Right lobe of liver (tissue), 6 donors: Measurements from ENCODE around the gene PHIP. TPM values are rescaled to one million over a fixed set of nuclear protein-coding genes. Genes with fewer than 3 reads are reported as not detected.

Experiments used
- ATAC-seq, 4 donors: fragments of 200-7000 bp; cut with Tn5 transposase; one replicate each; pipeline ENCODE4 v1.9.1; 2020; ENCODE audit warnings: mild to moderate bottlenecking in 4 of 4, moderate library complexity in 4 of 4
- DNase-seq, 3 donors: peaks; one replicate each; pipeline ENCODE4 v3.0.0-alpha.2; 2020
- H3K27ac ChIP-seq, 3 donors: fragments of 200-600 bp; one replicate each; pipeline ENCODE4 v1.8.0; 2022
- H3K27me3 ChIP-seq, 2 donors: fragments of 200-600 bp; one replicate each; pipeline ENCODE4 v1.8.0; 2022
- H3K36me3 ChIP-seq, 4 donors: fragments of 200-600 bp; sonication (generic) in 1 of 4; one replicate each; pipeline versions ENCODE4 v1.5.1 to v1.8.0; 2017 to 2022; ENCODE audit warnings: control low read depth in 1 of 4
- H3K4me1 ChIP-seq, 4 donors: fragments of 200-600 bp; sonication (generic) in 1 of 4; one replicate each; pipeline versions ENCODE4 v1.5.1 to v1.8.0; 2017 to 2022; ENCODE audit warnings: control low read depth in 1 of 4
- H3K4me3 ChIP-seq, 3 donors: fragments of 200-600 bp; one replicate each; pipeline ENCODE4 v1.8.0; 2022
- H3K9me3 ChIP-seq, 4 donors: fragments of 200-600 bp; sonication (generic) in 1 of 4; one replicate each; pipeline versions ENCODE4 v1.5.1 to v1.8.0; 2017 to 2022; ENCODE audit warnings: control low read depth in 1 of 4
- POLR2A ChIP-seq: fragments of 450-650 bp; IDR thresholded peaks from one replicate; pipeline ENCODE4 v1.6.1; 2017; ENCODE audit warnings: antibody characterized with exemption, mild to moderate bottlenecking
- WGBS: methylation state at CpG from one replicate; pipeline ENCODE4 v1.1.6; 2018; ENCODE audit warnings: low coverage, low lambda C conversion rate; ENCODE audit not compliant: insufficient coverage; ENCODE audit errors: missing lambda C conversion rate; 5-methylcytosine and 5-hydroxymethylcytosine counted together
- intact Hi-C, 2 donors: fragments of 100-400 bp; cut with DNase I; formaldehyde crosslinking; loops; one replicate each; pipeline versions ENCODE4 v1.11.2 to v1.14.1; 2022
- long read RNA-seq: library from polyadenylated mRNA; unstranded; transcript quantifications from one replicate; pipeline ENCODE4 v2.0.0, GENCODE V29; 2019
- total RNA-seq, 6 experiments: library from RNA; depleted of rRNA in 2 of 6; stranded (reverse); fragments of >200 nt in 2 of 6; fragmentation: NEBNext Ultra II Directional in 3 of 6; extraction: Animal tissue kit (Norgen Biotek cat#: 25700) in 3 of 6; gene quantifications; one replicate each; pipeline versions ENCODE4 v1.1.0 to v1.2.4, GENCODE V29; 2016 to 2023
- TF ChIP-seq, protein P1 (sequence below), 4 donors: fragments of 200-600 bp in 3 of 4; fragments of 450-650 bp in 1 of 4; IDR thresholded peaks; one replicate each; pipeline versions ENCODE4 v1.5.1 to v1.8.0; 2016 to 2022; ENCODE audit warnings: antibody characterized with exemption in 4 of 4, mild to moderate bottlenecking in 2 of 4
- donor health status: DM: no; HTN: yes; CAD: no.
- donor health status: DM: no; HTN: no; CAD: no.
- donor health status: DM: no; HTN: no; CAD: no.
- donor health status: DM: no; HTN: yes; CAD: no.
- donor health status: DM: no; HTN: yes; CAD: no.

Gene PHIP
- 1 to 10 TPM; 5.0 to 7.8 (median 6.4) TPM for total RNA-seq
- long read RNA-seq, partial matches to known transcripts: 1 of 1 reads
- long read RNA-seq, other reads (novel, unspliced or antisense): 0 of 1 reads

DNA sequence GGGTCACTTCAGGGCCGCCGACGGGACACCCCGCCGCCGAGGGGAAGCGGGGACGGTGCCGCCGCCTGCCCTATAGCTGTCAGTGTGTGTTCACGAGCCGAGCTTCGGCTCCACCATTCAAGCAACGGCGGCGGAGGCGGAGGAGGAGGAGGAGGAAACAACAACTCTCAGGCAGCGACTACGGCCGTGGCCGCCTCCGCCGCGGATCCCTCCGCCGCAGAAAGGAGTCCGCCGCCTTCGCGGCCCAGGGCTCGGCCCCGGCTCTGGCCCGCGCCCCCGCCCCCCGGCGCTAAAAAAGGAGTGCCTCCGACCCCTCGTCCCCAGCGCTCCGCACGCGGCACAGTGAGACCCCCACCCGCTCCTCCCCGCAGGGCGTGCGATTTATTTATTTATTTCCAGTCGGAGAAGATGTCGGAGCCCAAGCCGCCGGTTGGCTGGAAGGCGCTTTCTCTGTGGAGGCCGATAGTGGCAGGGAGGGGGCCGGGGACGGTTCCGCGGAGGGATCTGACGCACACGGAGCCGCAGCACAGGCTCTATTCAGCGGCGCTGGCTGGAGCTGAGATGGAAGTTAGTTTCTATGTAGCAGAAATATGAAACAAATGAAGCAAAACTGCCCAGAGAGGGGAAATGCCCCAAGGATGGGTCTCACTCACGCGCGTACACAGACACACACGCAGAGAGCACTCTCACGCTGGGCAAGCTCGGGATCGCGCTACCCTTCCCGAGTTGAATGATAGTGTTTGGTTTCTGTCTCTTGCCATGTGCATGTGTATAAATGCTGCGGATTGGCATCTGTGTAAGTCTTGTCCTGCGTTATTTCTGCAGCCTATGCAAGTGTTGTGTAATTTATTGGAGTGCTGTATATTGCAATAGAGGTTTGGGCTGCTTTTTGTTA, at the start of gene PHIP:
Gene PHIP (minus strand): TSS at position 180 of the 895 bp plus-strand sequence. CDS start 186 bp downstream, outside the sequence.
- intact Hi-C loops: no loop called here

DNA sequence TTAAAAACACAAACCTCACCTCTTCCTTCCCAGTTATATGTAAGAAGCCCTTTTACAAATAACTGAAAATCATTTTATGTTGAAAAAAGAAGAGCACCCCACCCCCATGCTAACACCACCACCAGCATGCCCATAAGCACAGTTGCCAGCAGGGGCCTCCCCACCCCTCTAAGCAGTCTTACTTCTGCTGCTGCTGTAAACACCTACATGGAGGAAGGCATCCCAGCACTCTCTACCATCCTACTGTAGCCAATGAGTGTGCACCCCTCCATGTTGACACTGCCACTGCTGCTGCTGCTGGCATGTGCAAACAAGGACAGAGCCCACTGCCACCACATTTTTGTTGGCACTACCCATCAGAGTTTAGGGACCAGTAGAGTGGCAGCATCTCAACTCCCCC, 49.6 kb upstream of the PHIP start:
- DNase-seq (no peak), ATAC-seq (no peak)
- intact Hi-C loops: no loop called here
- Histone ChIP-seq H3K4me1 (no peaks in the 10 kb centered on the region), H3K4me3 (no peak overlapping the region), H3K27me3 (no peaks in the 10 kb centered on the region), H3K27ac (no peak overlapping the region), H3K9me3 (no peaks in the 10 kb centered on the region), H3K36me3 (no peaks in the 10 kb centered on the region)
- TF ChIP-seq POLR2A: no peak

More for the DNA sequence above, at the start of gene PHIP:
- Histone ChIP-seq H3K9me3 (no peaks in the 10 kb centered on the region), H3K36me3 (no peaks in the 10 kb centered on the region), H3K27ac (peak within 1 kb of the TSS; percentile 95 to 96 (median 96)), H3K27me3 (no peaks in the 10 kb centered on the region), H3K4me1 (peaks cover 0 to 6% (median 0%) of the 10 kb centered on the region in 4 donors), H3K4me3 (peak within 1 kb of the TSS; percentile 70 to 81 (median 78))
- ATAC-seq (peak; percentile 84 to 91 (median 90)), DNase-seq (peak; percentile 94)
- TF ChIP-seq, protein P1, sequence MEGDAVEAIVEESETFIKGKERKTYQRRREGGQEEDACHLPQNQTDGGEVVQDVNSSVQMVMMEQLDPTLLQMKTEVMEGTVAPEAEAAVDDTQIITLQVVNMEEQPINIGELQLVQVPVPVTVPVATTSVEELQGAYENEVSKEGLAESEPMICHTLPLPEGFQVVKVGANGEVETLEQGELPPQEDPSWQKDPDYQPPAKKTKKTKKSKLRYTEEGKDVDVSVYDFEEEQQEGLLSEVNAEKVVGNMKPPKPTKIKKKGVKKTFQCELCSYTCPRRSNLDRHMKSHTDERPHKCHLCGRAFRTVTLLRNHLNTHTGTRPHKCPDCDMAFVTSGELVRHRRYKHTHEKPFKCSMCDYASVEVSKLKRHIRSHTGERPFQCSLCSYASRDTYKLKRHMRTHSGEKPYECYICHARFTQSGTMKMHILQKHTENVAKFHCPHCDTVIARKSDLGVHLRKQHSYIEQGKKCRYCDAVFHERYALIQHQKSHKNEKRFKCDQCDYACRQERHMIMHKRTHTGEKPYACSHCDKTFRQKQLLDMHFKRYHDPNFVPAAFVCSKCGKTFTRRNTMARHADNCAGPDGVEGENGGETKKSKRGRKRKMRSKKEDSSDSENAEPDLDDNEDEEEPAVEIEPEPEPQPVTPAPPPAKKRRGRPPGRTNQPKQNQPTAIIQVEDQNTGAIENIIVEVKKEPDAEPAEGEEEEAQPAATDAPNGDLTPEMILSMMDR (IDR thresholded peaks at IDR 0.05): peak in 2 of 4 donors; percentile 3 to 6
- TF ChIP-seq POLR2A: peak; percentile 62
- 0% methylated on average over 30 of the region's 73 CpGs for WGBS

DNA sequence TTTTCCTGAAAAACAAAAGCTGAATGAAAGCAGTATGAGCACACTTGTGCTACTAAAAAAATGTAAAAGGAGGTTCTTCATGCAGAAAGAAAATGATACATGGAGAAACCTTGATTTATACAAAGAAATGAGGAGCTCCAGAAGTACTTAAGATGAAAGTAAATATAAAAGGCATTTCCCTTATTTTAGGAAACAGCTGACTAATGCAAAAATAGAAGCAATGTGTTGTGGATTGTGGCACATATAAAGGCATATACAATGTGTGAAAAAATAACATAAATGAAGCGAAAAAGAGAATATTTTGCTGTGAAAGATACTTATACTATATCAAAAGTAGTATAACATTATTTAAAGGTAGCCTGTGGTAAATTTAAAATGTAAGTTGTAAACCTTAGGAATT, 41.2 kb upstream of the PHIP start:
- intact Hi-C loops: no loop called here
- no peaks in the 10 kb centered on the region for H3K9me3 ChIP-seq
- DNase-seq (no peak), ATAC-seq (no peak)
- H3K4me1 ChIP-seq: no peaks in the 10 kb centered on the region
- no peak for TF ChIP-seq POLR2A
- TF ChIP-seq, protein P1 (IDR thresholded peaks at IDR 0.05): no peak
- H3K4me3 ChIP-seq: no peak overlapping the region
- no peaks in the 10 kb centered on the region for H3K36me3 ChIP-seq
- H3K27ac ChIP-seq: no peak overlapping the region
- WGBS: 78% methylated on average over 1 of the region's 1 CpG
- H3K27me3 ChIP-seq: no peaks in the 10 kb centered on the region

DNA sequence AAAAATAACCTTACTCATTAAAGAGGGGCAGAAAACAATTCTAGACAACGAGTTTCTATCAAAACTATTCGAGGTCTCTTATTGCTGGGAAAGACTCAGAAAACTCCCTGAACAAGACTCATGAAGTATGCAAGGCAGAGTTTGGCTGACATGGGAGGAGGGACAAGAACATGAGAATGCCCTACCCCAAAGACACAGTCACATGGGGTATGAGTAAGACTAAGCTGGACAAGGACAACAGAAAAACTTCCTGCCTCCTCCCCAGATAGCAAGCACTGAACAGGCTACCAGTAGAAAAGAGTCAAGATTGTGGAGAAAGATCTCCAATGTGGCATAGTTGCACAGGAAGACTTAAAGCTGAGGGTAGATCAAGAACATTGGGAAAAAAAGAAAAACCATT, 39.7 kb upstream of the PHIP start:
- intact Hi-C loops: no loop called here
- Histone ChIP-seq H3K27me3 (no peaks in the 10 kb centered on the region), H3K4me1 (no peaks in the 10 kb centered on the region), H3K4me3 (no peak overlapping the region), H3K36me3 (no peaks in the 10 kb centered on the region), H3K27ac (no peak overlapping the region), H3K9me3 (no peaks in the 10 kb centered on the region)
- no peak for DNase-seq
- TF ChIP-seq POLR2A: no peak
- TF ChIP-seq, protein P1 (IDR thresholded peaks at IDR 0.05): no peak
- 63% methylated on average over 2 of the region's 2 CpGs for WGBS
- no peak for ATAC-seq

DNA sequence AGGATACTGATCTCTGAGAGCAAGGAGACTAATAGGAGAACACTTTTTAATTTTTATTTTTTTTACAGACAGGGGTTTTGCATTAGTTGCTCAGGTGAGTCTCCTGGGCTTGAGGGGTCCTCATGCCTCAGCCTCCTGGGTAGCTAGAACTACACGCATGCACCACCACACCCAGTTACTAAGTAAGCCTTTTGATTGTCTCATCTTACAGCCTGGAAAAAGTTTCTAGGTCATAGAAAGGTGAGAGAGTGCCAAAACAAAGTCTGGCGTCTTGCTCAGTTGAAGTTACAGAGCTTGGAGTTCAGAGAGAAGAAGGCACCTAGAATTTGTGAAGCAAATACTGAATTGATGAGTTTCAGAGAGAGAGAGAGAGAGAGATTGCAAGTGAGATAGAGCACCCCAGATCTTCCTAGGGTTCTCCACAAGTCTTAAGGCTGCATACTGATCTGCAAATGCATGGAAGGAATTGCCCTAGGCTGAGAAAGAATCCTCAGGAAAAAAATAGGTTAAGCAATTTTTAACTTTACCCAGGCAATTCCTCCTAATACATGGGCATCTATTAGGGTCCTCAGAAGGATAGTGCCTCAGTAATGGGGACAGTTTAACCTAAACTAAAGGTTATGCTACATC, 37.6 kb upstream of the PHIP start:
- H3K27me3 ChIP-seq: no peaks in the 10 kb centered on the region
- intact Hi-C loops: no loop called here
- H3K4me1 ChIP-seq: no peaks in the 10 kb centered on the region
- H3K9me3 ChIP-seq: no peaks in the 10 kb centered on the region
- H3K27ac ChIP-seq: no peak overlapping the region
- H3K4me3 ChIP-seq: no peak overlapping the region
- no peak for TF ChIP-seq POLR2A
- TF ChIP-seq, protein P1 (IDR thresholded peaks at IDR 0.05): no peak
- H3K36me3 ChIP-seq: no peaks in the 10 kb centered on the region
- ATAC-seq (no peak), DNase-seq (no peak)
- WGBS: 46% methylated on average over 2 of the region's 2 CpGs
